Panc1 (cell line): ENCODE data around the gene PPDPF. TPM values are rescaled to one million over a fixed set of nuclear protein-coding genes. Genes with fewer than 3 reads are reported as not detected.

Experiments
- ATAC-seq: fragments of 200-7000 bp; cut with Tn5 transposase; 2 replicates; pipeline ENCODE4 v1.9.1; 2020; ENCODE audit warnings: mild to moderate bottlenecking, moderate library complexity
- BruUV-seq: library from RNA; stranded (reverse); fragments of 400-500 nt; replicated peaks from 2 replicates; lab custom pipeline; 2021; lab: Mats Ljungman, UMichigan
- CTCF ChIA-PET: fragments of 300-600 bp; sonication (Branson Sonifier 250); formaldehyde crosslinking; loops from one replicate; lab custom pipeline; 2022; ENCODE audit warnings: antibody characterized with exemption; lab: Charles Lee
- POLR2A ChIA-PET: fragments of 300-600 bp; sonication (Branson Sonifier 250); formaldehyde crosslinking; loops from one replicate; lab custom pipeline; 2022; ENCODE audit warnings: antibody characterized with exemption; lab: Charles Lee
- DNase-seq: peaks from one replicate; pipeline ENCODE4 v3.0.0-alpha.2; 2010; ENCODE audit warnings: low read depth, low spot score
- H3K27ac ChIP-seq: 2 replicates; pipeline ENCODE4 v1.5.1; 2011; ENCODE audit warnings: mild to moderate bottlenecking, low read length, inconsistent platforms
- H3K27me3 ChIP-seq: fragments of 200-500 bp; sonication (Bioruptor generic); 2 replicates; pipeline ENCODE4 v1.6.0; 2014; ENCODE audit warnings: low read length, inconsistent platforms; ENCODE audit not compliant: control insufficient read depth, insufficient read depth
- H3K36me3 ChIP-seq: fragments of 200-500 bp; sonication (Bioruptor generic); 2 replicates; pipeline ENCODE4 v1.5.1; 2014; ENCODE audit warnings: inconsistent platforms, mild to moderate bottlenecking, low read length, moderate library complexity; ENCODE audit not compliant: control insufficient read depth, insufficient read depth
- H3K4me1 ChIP-seq: 2 replicates; pipeline ENCODE4 v1.5.1; 2011; ENCODE audit warnings: inconsistent platforms, mild to moderate bottlenecking, low read length, moderate library complexity; ENCODE audit not compliant: control insufficient read depth, insufficient read depth
- H3K4me3 ChIP-seq, 2 experiments: 2 replicates each; pipeline ENCODE4 v1.5.1; 2011 to 2012; ENCODE audit warnings: low read depth in 2 of 2, low read length in 2 of 2, mild to moderate bottlenecking in 2 of 2, inconsistent platforms in 1 of 2, moderate library complexity in 1 of 2
- H3K9me3 ChIP-seq: fragments of 200-500 bp; sonication (Bioruptor generic); 2 replicates; pipeline ENCODE4 v1.5.1; 2014; ENCODE audit warnings: low read depth, mild to moderate bottlenecking, inconsistent platforms, low read length, moderate library complexity; ENCODE audit not compliant: control insufficient read depth, insufficient read depth
- POLR2AphosphoS5 ChIP-seq: IDR thresholded peaks from 2 replicates; pipeline ENCODE4 v1.6.1; 2012; ENCODE audit warnings: mild to moderate bottlenecking, low read depth, low read length, moderate library complexity
- SIN3A ChIP-seq: IDR thresholded peaks from 2 replicates; pipeline ENCODE4 v1.6.1; 2012; ENCODE audit warnings: low read depth, mild to moderate bottlenecking, low read length, moderate library complexity, borderline replicate concordance; ENCODE audit not compliant: insufficient read depth
- TCF7L2 ChIP-seq: IDR thresholded peaks from 2 replicates; pipeline ENCODE4 v1.6.1; 2011; ENCODE audit warnings: mild to moderate bottlenecking, low read depth, low read length, inconsistent platforms
- in situ Hi-C: cut with HindIII; loops from 2 replicates; pipeline ENCODE4 v1.10.0; 2016; ENCODE audit warnings: low sequenced_read_pairs, low pct_unique_long_range_greater_than_20kb
- intact Hi-C: fragments of 100-400 bp; cut with micrococcal nuclease; formaldehyde crosslinking; loops from one replicate; pipeline ENCODE4 v1.10.0; 2022; ENCODE audit not compliant: unreplicated experiment
- total RNA-seq: library from RNA; stranded (reverse); gene quantifications from one replicate; pipeline ENCODE4 v1.2.1, GENCODE V29; 2021; ENCODE audit not compliant: unreplicated experiment
- TF ChIP-seq, protein P1 (sequence below): fragments of 450-650 bp; IDR thresholded peaks from 2 replicates; pipeline ENCODE4 v1.5.1; 2017; ENCODE audit warnings: mild to moderate bottlenecking
- TF ChIP-seq, protein P2 (sequence below), 2 experiments: IDR thresholded peaks; 2 replicates each; pipeline ENCODE4 v1.6.1; 2011 to 2012; ENCODE audit warnings: low read depth in 2 of 2, control low read depth in 1 of 2, low read length in 1 of 2, mild to moderate bottlenecking in 1 of 2, moderate library complexity in 1 of 2; ENCODE audit not compliant: insufficient read depth in 1 of 2

The PPDPF gene
- total RNA-seq, 1 experiment from 2014 or later: 241 TPM

DNA sequence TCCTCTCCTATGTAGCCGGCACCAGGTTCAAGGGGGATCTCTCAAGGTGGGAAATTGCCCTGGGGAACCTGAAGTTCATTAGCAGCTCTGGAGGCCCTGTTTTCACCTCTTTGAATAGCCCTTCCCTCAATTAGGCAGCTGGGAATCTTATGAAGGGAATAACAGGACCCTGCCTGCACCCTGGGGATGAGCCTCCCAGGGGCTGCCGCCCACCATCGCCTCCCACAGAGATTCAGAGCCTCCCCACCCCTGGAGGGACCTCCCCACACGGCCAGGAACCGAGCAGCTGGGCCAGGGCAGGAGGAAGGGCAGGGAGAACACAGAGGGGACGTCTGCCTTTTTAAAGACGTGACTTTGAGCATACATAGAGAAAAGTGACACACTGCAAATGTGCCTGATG is 17.0 kb upstream of the PPDPF start:
- TF ChIP-seq SIN3A (no peak), TCF7L2 (no peak), POLR2AphosphoS5 (no peak)
- TF ChIP-seq, protein P1, sequence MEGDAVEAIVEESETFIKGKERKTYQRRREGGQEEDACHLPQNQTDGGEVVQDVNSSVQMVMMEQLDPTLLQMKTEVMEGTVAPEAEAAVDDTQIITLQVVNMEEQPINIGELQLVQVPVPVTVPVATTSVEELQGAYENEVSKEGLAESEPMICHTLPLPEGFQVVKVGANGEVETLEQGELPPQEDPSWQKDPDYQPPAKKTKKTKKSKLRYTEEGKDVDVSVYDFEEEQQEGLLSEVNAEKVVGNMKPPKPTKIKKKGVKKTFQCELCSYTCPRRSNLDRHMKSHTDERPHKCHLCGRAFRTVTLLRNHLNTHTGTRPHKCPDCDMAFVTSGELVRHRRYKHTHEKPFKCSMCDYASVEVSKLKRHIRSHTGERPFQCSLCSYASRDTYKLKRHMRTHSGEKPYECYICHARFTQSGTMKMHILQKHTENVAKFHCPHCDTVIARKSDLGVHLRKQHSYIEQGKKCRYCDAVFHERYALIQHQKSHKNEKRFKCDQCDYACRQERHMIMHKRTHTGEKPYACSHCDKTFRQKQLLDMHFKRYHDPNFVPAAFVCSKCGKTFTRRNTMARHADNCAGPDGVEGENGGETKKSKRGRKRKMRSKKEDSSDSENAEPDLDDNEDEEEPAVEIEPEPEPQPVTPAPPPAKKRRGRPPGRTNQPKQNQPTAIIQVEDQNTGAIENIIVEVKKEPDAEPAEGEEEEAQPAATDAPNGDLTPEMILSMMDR: no peak
- TF ChIP-seq, protein P2, sequence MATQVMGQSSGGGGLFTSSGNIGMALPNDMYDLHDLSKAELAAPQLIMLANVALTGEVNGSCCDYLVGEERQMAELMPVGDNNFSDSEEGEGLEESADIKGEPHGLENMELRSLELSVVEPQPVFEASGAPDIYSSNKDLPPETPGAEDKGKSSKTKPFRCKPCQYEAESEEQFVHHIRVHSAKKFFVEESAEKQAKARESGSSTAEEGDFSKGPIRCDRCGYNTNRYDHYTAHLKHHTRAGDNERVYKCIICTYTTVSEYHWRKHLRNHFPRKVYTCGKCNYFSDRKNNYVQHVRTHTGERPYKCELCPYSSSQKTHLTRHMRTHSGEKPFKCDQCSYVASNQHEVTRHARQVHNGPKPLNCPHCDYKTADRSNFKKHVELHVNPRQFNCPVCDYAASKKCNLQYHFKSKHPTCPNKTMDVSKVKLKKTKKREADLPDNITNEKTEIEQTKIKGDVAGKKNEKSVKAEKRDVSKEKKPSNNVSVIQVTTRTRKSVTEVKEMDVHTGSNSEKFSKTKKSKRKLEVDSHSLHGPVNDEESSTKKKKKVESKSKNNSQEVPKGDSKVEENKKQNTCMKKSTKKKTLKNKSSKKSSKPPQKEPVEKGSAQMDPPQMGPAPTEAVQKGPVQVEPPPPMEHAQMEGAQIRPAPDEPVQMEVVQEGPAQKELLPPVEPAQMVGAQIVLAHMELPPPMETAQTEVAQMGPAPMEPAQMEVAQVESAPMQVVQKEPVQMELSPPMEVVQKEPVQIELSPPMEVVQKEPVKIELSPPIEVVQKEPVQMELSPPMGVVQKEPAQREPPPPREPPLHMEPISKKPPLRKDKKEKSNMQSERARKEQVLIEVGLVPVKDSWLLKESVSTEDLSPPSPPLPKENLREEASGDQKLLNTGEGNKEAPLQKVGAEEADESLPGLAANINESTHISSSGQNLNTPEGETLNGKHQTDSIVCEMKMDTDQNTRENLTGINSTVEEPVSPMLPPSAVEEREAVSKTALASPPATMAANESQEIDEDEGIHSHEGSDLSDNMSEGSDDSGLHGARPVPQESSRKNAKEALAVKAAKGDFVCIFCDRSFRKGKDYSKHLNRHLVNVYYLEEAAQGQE (IDR thresholded peaks at IDR 0.05; ENCODE audit: insufficient read depth in 1 of 2, low read depth in 2 of 2, low read length in 1 of 2): no peak
- DNase-seq: no peak
- Histone ChIP-seq H3K36me3 (no peaks in the 10 kb centered on the region; the same call in 1 of the 2 replicates), H3K27me3 (no peaks in the 10 kb centered on the region), H3K4me3 (no peak overlapping the region), H3K4me1 (peaks cover 3% of the 10 kb centered on the region; the same call in 1 of the 2 replicates), H3K9me3 (no peaks in the 10 kb centered on the region), H3K27ac (no peak overlapping the region)
- ChIA-PET CTCF (no interaction called here), POLR2A (no interaction called here)
- no TSS peak for BruUV-seq
- ATAC-seq: no peak
- in situ Hi-C loops: no loop called here
- intact Hi-C loops: no loop called here

DNA sequence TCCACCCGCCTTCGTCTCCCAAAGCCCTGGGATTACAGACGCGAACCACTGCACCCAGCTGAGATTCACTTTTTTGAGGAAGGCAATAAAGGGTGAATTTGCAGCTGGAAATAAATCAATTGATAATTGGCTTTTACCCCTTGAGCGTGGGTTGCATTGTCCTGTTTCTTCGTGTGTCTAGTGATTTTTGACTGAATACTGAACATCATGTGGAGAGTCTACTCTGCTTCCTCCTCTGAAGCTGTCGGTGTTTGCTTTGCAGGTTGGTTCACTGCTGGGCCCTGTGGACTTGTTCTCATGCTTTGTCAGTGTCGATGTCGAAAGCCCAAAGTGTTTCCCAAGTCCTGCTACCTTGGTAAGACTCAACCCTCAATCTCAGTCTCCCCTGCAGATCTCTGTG is 15.9 kb upstream of the PPDPF start:
- Histone ChIP-seq H3K4me1 (peaks cover 3% of the 10 kb centered on the region; the same call in 1 of the 2 replicates), H3K9me3 (no peaks in the 10 kb centered on the region), H3K27me3 (no peaks in the 10 kb centered on the region), H3K36me3 (no peaks in the 10 kb centered on the region), H3K4me3 (no peak overlapping the region), H3K27ac (no peak overlapping the region)
- BruUV-seq: no TSS peak
- DNase-seq (no peak), ATAC-seq (no peak)
- no peak for TF ChIP-seq POLR2AphosphoS5
- no peak for TF ChIP-seq TCF7L2
- TF ChIP-seq, protein P1: no peak
- no peak for TF ChIP-seq SIN3A
- TF ChIP-seq, protein P2 (IDR thresholded peaks at IDR 0.05; ENCODE audit: insufficient read depth in 1 of 2, low read depth in 2 of 2, low read length in 1 of 2): no peak
- POLR2A ChIA-PET: no interaction called here
- CTCF ChIA-PET: no interaction called here
- intact Hi-C loops: no loop called here
- in situ Hi-C loops: no loop called here
